CD4-positive, alpha-beta T cell treated with Interleukin-6 at 100 ng/mL for 8 hours (primary cell): ENCODE results near the gene PSIP1.
A peak's percentile ranks its signal among the peaks of the same experiment; 100 is the strongest.
"Not testable (repeated sequence)": the region's sequence is repeated elsewhere in the genome, so short reads cannot be mapped to it uniquely, and the experiment has no call there.

ENCODE experiments used
- DNase-seq: peaks from one replicate; pipeline ENCODE4 v3.0.0-alpha.2; 2020; ENCODE audit warnings: mixed read lengths, low spot score

PSIP1 gene

DNA sequence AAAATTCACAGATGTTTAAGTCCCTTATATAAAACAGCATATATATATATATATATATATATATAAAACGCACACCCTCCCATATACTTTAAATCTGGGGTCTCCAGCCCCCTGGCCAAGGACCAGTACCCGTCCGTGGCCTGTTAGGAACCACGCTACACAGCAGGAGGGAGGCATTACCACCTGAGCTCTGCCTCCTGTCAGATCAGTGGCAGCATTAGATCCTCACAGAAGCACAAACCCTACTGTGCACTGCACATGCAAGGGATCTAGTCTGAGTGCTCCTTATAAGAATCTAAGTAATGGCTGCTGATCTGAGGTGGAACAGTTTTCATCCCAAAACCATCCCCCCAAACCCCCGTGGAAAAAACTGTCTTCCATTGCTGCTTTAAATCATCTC is 9.0 kb downstream of the PSIP1 start:
- DNase-seq: no peak

DNA sequence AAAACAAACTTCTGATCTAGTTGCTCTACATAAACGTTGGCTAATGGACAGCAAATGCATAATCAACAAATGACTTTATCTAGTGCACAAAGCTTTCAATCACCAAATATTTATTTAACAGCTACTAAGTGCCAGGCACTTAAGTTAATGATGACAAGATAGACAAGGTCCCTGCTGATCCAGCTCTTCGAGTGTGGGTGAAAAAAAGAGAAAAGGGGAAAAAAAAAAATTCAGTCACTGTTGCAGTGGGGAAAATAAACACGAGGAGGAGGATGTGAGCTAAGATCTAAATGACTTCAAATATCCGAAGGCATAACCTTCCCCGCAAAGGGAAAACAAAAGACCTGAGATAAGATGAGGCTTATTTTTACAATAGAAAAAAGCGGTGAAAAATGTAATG is 9.6 kb downstream of the PSIP1 start:
- DNase-seq: no peak

DNA sequence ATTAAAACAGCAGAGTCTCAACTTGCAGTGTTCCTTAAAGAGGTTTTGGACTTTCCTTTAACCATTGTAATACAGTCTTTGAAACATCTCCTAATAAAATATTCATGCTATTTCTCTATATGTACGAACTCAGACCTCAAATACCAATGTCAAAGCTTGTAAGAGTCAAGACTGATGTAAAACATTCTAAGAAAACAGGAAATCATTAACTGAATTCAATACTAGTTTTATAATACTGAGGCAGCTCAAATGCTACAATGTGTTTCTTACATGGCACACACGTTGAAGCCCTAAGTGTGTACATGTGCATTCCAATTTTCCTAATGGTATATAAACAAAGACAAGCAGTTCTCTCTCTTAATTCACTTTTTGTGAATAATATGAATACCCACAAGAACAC is 11.6 kb downstream of the PSIP1 start:
- no peak for DNase-seq

DNA sequence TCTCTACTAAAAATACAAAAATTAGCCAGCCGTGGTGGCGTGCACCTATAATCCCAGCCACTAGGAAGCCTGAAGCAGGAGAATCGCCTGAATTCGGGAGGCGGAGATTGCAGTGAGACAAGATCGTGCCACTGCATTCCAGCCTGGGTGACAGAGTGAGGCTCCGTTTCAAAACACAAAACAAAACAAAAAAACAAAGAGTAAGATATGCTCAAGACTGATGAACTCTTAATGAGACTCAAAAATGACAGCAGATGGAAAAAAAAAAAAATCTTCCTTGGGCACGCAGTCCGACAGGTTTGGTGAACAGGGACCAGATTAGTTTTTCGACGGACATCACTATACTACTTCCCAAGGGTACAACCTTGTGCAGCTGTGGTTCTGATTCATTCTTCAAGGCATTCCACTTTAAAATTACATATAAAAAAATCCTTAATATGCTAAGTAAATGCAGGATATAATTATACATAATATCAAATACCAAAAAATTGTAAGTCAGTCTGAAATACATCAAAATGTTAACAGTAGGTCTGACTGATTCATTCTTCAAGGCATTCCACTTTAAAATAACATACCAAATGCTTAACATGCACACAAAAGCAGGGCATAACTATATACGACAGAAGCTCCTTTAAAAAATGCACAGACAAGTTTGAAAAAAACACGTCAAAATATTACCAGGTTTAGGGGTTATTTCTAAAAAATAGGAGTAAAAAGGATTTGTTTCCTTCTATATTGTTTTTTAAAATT is 12.3 kb downstream of the PSIP1 start:
- no peak for DNase-seq

DNA sequence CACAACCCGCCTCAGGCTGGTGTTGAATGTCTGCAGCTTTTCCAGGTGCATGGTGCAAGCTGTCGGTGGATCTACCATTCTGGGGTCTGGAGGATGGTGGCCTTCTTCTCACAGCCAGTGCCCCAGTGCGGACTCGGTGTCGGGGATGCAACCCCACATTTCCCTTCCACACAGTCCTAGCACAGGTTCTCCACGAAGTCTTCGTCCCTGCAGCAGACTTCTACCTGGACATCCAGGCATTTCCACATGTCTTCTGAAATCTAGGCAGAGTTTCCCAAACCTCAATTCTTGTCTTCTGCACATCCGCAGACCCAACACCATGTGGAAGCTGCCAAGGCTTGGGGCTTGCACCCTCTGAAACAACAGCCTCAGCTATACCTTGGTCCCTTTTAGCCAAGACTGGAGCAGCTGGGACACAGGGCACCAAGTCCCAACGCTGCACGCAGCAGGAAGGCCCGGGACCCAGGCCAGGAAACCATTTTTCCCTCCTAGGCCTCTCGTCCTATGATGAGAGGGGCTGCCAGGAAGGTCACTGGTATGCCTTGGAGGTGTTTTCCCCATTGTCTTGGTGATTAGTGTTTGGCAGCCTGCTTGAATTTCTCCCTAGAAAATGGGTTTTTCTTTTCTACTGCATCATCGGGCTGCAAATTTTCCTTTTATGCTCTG is 18.2 kb downstream of the PSIP1 start:
- DNase-seq: no peak

DNA sequence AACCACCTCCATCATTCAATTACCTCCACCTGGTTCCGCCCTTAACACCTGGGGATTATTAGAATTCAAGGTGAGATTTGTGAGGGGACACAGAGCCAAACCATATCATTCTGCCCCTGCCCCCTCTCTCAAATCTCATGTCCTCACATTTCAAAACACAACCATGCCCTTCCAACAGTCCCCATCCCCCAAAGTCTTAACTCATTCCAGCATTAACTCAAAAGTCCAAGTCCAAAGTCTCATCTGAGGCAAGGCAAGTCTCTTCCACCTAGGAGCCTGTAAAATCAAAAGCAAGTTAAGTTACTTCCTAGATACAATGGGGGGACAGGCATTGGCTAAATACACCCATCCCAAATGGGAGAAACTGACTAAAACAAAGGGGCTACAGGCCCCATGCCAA is 18.8 kb downstream of the PSIP1 start:
- DNase-seq: no peak

DNA sequence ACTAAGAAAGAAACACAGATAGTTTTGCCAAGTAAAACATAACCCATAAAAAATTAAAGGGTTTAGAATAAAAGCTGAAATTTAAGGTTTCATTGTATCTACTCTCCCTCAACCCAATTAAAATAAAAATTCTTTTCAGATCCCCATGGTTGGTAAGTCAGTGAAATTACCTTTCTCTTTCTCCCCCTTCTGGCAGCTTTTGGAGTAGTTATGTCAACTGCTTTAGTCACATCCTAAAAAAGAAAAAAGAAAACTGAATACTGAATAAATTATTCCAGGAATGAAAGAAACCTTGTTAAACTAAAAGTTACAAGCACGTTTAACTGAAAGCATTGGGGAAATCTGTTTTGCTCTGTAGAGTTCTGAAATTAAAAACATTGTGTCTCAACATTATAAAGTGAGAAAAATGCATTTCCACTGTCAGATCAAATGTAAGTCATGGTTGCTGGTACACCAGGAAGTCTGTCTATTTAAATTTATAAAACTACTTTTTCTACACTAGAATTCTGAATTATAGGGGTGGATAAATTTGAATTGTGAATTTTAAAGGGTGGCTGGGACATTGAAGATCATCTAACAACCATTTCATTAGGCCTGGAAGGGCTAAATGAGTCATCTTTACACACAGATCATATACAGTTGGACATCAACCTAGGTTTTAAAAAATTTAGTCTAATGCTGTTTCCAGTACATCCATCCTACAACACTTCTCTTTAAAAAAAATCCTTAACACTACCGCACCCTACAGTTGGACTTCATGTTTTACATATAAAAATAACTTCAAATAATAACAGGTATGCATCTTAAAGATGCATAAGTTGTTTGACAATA is 24.7 kb downstream of the PSIP1 start:
- DNase-seq: peak; percentile 23

DNA sequence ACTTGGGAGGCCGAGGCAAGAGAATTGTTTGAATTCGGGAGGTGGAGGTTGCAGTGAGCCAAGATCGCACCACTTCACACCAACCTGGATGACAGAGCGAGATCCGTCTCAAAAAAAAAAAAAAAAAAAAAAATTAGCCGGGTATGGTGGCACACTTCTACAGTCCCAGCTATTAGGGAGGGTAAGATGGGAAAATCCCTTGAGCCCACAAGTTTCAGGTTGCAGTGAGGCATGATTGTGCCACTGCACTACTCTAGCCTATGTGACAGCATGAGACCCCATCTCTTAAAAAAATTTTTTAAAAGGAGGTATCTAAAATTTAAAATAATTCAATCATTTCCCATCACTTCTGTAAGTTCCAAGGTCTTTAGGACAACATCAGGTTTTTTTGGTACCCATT is 26.0 kb downstream of the PSIP1 start:
- no peak for DNase-seq

DNA sequence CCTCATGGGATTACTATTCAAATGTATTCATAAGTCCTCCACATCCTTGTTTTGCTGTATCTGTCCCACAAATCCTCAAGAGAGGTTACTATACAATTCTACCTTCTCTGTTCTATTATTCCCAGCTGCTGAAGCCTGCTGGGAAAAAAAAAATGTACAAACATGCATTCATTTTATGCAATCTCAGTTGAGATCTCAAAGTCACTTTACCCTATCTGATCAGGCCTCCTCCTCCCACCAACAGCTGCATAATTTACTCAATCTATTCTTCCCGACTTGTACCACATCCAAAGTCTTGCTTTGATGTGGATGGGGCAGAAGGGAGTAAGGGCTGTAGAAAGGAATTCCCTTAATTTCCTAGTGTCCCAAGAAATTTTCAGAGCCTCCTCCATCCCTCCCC is 28.6 kb downstream of the PSIP1 start:
- DNase-seq: no peak

DNA sequence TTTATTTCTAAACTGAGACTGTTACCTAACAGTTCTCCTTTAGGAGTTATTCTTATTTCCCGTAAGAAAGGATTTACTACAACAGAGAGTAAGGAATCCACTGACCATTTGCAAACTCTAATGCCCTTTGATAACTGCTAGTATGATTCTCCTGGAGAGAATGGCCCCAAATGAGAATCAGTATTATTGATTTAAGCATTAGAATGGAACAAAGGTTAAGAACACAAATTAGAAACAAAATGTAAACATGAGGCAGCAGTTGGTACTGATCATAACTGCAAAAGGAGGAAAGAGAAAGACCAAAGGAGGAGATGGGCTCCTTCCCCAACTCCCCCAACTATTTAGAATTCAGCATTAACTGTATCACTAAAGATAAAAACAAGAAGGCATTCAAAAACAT is 30.7 kb downstream of the PSIP1 start:
- DNase-seq: no peak

DNA sequence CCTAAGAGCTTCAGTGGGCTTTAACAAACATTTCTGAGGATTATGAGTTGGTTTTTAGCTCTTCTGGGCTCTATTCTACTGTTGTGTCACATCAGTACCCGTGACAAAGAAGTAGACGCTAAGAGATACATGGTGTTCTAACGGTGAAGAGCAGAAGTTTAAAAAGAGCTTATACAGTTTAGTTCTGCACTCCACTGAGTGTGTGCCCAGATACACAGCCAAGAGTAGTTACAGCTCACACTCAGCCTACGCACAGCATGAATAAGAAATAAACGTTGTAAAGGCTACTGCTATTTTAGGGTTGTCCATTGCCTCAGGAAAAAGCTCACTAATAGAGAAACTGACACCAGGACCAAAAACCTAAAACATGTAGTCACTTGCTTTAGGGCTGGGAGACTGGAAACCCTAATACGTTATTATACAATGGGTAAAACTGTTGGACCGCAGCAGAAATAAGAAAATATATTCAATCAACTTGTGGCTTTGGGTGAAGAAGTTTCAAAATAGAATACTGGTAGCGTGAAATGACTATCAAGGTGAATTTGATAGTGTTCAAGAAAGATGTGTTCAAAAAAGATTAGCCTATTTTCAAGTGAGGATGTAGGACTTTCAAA is 34.7 kb downstream of the PSIP1 start:
- no peak for DNase-seq

DNA sequence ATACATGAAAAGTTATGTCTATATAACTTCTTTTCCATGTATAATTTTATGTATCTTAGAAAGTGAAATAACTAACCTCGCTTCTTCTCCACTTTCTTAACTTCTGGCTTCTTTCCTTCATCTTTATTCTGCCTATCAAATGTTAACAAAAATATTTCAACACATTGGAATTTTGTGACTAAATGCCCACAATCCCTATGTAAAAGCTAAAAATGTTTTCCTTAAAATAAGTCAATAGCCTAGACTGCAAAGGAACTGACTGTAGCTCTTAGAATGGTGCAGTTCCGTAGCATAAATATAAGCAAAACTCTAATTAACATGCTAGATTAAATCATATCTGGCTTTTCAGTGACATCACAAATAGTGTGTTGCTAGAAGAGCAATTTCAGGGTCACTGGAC is 40.9 kb downstream of the PSIP1 start:
- no peak for DNase-seq

DNA sequence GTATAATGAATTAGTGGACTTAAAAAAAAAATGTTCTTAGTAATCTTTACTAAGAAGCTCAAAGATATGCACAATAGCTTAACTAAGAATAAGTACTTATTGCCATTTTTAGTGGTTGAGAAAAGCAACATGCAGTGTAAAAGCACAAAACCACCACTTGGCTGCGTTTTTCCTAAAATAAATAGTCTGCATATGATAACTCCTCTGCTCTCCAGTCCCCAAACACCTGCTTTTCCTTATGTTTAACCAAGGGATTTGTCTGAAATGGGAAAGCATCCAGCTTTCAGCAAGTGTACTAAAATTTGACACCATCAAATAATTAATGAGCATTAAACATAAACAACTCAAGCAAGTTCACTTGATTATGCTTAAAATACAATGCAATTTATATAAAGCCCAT is 41.4 kb downstream of the PSIP1 start:
- no peak for DNase-seq

DNA sequence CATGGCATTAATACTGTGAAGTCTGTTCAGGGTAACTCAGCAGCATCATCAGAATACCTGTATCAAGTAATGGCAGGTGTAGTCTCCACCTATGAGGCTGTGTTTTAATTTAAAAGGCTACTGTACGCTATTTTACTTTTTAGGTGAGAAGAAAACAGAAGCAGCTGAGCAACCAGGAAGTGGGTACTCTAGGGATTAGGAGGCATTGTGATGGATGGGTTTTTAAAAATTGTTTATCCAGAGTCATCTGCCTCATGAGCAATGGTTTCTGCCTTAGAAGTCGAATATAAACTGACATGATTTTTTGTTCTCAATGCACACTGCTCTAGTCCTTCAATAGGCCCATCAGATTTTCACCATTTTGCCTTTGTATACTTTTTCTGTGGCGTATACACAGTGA is 42.6 kb downstream of the PSIP1 start:
- DNase-seq: no peak

DNA sequence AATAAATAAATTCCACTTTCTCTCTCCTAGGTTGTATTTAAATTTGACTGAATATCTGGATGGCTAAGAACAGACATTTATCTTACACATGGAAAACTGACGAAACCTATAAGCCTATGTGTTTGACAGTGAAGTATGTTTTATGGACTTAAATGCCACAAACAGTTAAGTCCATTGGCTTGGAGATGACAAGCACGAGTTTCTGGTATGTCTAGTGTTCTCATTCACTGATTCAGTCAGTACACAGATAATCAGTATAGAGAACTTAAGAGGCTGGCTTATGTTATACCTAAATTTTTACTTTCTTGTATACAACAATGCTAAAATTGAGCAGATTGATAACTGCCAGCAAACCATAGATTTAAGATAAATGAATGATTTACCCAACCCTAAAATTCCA is 49.2 kb downstream of the PSIP1 start:
- DNase-seq: no peak

DNA sequence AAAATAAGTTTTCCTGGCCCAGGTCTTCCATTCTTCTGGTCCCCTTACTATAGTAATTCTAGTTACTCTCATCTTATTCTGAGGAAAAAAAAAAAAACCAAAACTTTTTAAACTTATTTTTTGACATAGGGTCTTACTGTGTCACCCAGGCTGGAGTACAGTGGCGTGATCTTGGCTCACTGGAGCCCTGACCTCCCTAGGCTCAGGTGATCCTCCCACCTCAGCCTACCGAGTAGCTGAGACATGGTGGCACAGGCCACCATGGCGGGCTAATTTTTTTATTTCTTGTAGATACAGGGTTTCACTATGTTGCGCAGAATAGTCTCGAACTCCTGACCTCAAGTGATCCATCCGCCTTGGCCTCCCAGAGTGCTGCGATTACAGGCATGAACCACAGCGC is 49.7 kb downstream of the PSIP1 start:
- DNase-seq: no peak

DNA sequence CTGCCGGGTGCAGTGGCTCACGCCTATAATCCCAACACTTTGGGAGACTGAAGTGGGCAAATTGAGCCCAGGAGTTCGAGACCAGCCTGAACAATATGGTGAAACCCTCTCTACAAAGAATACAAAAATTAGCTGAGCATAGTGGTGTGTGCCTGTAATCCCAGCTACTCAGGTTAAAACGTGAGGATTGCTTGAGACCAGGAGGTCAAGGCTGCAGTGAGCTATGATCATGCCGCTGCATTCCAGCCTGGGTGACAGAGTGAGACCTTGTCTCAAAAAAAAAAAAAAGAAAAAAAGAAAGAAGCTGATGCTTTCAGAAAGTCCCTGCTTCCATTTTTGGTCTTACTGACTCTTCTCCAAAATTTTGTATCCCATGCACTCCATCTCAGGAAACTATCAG is 56.8 kb downstream of the PSIP1 start:
- no peak for DNase-seq

DNA sequence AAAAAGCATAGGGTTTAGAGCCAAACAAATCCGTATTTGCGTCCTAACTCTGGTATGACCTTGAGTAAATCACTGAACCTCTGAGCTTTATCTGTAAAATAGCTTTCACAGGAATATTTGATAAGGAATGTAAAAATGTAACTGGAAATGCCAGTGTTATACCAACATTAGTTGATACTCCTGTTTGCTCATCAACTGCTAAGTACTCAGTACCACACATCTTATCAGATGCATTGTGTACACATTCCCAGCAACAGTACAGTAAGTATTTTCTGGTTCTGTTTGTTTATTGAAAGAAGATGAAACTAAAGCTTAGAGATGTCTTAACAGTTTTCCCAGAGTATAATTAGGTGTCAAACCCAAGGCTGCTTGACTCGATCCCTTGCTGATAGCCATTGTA is 66.6 kb downstream of the PSIP1 start:
- DNase-seq: no peak

DNA sequence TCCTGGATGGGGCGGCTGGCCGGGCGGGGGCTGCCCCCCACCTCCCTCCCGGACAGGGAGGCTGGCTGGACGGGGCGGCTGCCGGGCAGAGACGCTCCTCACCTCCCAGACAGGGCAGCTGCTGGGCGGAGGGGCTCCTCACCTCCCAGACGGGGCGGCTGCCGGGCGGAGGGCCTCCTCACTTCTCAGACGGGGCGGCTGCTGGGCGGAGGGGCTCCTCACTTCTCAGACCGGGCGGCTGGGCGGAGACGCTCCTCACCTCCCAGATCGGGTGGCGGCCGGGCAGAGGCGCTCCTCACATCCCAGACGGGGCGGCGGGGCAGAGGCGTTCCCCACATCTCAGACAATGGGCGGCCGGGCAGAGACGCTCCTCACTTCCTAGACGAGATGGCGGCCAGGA is 68.5 kb downstream of the PSIP1 start:
- DNase-seq: not testable (repeated sequence)

DNA sequence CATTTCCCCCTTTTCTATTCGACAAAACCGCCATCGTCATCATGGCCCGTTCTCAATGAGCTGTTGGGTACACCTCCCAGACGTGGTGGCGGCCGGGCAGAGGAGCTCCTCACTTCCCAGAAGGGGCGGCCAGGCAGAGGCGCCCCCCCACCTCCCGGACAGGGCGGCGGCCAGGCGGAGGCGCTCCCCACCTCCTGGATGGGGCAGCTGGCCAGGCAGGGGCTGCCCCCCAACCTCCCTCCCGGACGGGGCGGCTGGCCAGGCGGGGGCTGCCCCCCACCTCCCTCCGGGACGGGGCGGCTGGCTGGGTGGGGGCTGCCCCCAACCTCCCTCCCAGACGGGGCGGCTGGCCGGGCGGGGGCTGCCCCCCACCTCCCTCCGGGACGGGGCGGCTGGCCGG is 68.9 kb downstream of the PSIP1 start:
- DNase-seq: not testable (repeated sequence)

DNA sequence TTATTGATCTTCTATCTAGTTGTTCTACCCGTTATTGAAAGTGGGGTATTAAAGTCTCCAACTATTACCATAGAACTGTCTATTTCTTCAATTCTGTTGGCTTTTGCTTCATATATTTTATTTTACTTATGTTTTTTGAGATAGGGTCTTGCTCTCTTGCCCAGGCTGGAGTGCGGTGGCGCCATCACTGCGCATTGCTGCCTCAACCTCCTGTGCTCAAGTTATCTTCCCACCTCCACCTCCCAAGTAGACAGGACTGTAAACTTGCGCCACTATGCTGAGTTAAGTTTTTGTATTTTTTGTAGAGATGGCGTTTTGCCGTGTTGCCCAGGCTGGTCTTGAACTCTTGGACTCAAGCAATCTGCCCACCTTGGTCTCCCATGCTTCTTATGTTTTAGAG is 71.9 kb downstream of the PSIP1 start:
- DNase-seq: no peak

DNA sequence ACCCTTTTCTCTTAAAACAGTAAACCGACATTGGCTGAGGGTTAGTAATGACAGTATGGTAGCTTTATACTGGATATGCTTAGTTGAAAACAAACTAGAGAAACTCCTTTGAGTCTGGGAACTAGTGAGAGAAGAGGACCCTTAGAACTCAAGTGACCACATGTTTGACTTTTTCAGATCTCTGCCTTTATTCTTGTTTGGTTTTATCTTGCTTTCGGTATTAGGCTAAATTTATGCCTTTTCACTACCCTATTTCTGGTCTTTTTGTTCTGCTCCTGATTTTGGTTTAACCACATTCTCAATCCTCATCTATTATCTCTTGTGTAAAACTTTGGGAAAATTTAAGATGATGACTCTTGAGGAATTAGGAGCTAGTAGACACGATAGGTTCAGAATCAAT is 77.1 kb downstream of the PSIP1 start:
- no peak for DNase-seq

DNA sequence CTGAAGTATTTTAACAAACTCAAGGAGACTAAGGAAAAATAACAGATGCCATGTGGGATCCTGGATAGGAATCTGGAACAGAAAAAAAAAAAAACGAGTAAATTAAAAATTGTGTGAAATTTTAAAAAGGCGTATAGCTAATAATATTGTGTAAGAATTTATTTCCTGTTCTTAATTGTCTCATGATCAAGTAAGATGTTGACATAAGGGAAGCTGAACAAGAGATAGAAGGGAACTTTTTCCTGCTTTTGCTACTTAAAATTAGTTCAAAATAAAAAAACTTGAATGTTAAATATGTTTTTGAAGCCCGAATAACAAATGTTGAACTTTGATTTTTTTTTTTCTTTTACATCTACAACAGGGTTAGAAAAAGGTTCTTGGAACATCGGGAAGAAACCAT is 77.6 kb downstream of the PSIP1 start:
- no peak for DNase-seq
